ENCODE measurements around the gene FDX1. TPM values are rescaled to one million over a fixed set of nuclear protein-coding genes. Genes with fewer than 3 reads are reported as not detected.

The FDX1 gene
- polyA plus RNA-seq, 1 donor from 2014 or later, result 14.3 TPM

- no peak overlapping the region for H3K4me3 ChIP-seq (ENCODE audit: low read length)
- H3K27ac ChIP-seq (ENCODE audit: low read length), result no peak overlapping the region
- no peak overlapping the region for H3K4me2 ChIP-seq (ENCODE audit: low read length)
- no peak overlapping the region for H2AFZ ChIP-seq (ENCODE audit: low read depth, low read length)
- H4K20me1 ChIP-seq (ENCODE audit: insufficient read depth), result no peaks in the 10 kb centered on the region
- TF ChIP-seq SMC3 (conservative IDR thresholded peaks at IDR 0.05; ENCODE audit: poor library complexity) (no peak), EP300 (conservative IDR thresholded peaks at IDR 0.05; ENCODE audit: poor library complexity, severe bottlenecking) (no peak), MXI1 (conservative IDR thresholded peaks at IDR 0.05; ENCODE audit: poor library complexity, severe bottlenecking) (no peak), RAD21 (conservative IDR thresholded peaks at IDR 0.05) (no peak), POLR2AphosphoS5 (IDR thresholded peaks at IDR 0.05) (no peak), REST (IDR thresholded peaks at IDR 0.05; ENCODE audit: borderline replicate concordance) (no peak), TAF1 (IDR thresholded peaks at IDR 0.05; ENCODE audit: low read depth) (no peak)
- TF ChIP-seq, protein P1, sequence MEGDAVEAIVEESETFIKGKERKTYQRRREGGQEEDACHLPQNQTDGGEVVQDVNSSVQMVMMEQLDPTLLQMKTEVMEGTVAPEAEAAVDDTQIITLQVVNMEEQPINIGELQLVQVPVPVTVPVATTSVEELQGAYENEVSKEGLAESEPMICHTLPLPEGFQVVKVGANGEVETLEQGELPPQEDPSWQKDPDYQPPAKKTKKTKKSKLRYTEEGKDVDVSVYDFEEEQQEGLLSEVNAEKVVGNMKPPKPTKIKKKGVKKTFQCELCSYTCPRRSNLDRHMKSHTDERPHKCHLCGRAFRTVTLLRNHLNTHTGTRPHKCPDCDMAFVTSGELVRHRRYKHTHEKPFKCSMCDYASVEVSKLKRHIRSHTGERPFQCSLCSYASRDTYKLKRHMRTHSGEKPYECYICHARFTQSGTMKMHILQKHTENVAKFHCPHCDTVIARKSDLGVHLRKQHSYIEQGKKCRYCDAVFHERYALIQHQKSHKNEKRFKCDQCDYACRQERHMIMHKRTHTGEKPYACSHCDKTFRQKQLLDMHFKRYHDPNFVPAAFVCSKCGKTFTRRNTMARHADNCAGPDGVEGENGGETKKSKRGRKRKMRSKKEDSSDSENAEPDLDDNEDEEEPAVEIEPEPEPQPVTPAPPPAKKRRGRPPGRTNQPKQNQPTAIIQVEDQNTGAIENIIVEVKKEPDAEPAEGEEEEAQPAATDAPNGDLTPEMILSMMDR (IDR thresholded peaks at IDR 0.05; ENCODE audit: poor library complexity, severe bottlenecking), result no peak
- no peaks in the 10 kb centered on the region for H3F3A ChIP-seq (ENCODE audit: insufficient read depth, low read length, poor library complexity, severe bottlenecking)
- no peaks in the 10 kb centered on the region for H3K9me2 ChIP-seq (ENCODE audit: insufficient read depth, low read length)
- no peak overlapping the region for H3K9ac ChIP-seq (ENCODE audit: low read length)
- no peaks in the 10 kb centered on the region for H3K27me3 ChIP-seq (ENCODE audit: insufficient read depth, low read depth, low read length)
- no peaks in the 10 kb centered on the region for H3K36me3 ChIP-seq (ENCODE audit: insufficient read depth, low read length)
- H3K79me2 ChIP-seq (replicated peaks; ENCODE audit: insufficient read depth, low read length), result no peaks in the 10 kb centered on the region
- no peaks in the 10 kb centered on the region for H3K9me3 ChIP-seq (ENCODE audit: low read length)
Measured at GRCh38 chr11:110501428-110501827, 71.7 kb downstream of the FDX1 start.

DNA sequence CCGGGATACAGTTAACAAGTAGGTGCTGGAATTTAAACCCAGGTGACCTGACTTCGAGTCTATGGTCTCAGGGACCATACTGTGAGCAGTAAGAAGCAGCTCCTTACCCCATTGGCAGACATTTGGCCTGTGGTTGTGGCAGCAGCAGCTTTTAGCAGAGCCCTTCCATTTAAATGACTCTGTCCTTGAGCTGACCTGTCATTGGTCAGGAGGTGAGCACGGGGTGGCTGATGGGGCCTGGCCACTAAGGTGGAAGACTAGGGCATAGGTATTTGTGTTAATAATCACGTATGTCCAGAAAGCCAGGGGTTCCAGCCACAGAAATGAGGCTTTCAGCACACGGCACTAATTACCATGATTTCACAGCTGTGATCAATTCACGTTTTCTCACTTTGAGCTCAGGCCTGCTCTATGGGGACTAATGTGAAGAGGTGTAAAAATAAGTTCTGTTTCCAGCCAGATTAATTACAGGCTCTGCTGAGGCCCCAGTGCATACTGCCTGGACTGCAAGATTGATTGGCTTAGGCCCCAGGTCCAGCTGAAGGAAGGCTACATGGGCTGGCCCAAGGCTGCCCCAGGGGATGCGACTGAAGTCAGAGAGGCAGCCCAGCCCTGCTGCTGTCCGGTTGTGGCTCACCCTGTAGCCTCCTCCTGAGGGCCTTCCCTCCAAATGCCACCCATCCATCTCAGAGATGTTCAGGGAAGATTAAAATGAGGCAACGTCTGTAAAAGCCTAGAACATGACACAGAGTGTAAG is 76.0 kb downstream of the FDX1 start:
- Histone ChIP-seq H2AFZ (ENCODE audit: low read depth, low read length) (no peak overlapping the region), H4K20me1 (ENCODE audit: insufficient read depth) (no peaks in the 10 kb centered on the region), H3K4me3 (ENCODE audit: low read length) (no peak overlapping the region), H3K9me3 (ENCODE audit: low read length) (no peaks in the 10 kb centered on the region), H3K9me2 (ENCODE audit: insufficient read depth, low read length) (no peaks in the 10 kb centered on the region), H3K36me3 (ENCODE audit: insufficient read depth, low read length) (no peaks in the 10 kb centered on the region), H3K79me2 (replicated peaks; ENCODE audit: insufficient read depth, low read length) (no peaks in the 10 kb centered on the region), H3K4me2 (ENCODE audit: low read length) (no peak overlapping the region), H3K27me3 (ENCODE audit: insufficient read depth, low read depth, low read length) (no peaks in the 10 kb centered on the region), H3K9ac (ENCODE audit: low read length) (no peak overlapping the region), H3K27ac (ENCODE audit: low read length) (no peak overlapping the region), H3F3A (ENCODE audit: insufficient read depth, low read length, poor library complexity, severe bottlenecking) (no peaks in the 10 kb centered on the region)
- TF ChIP-seq EP300 (conservative IDR thresholded peaks at IDR 0.05; ENCODE audit: poor library complexity, severe bottlenecking), result no peak
- no peak for TF ChIP-seq REST (IDR thresholded peaks at IDR 0.05; ENCODE audit: borderline replicate concordance)

All from neural cell (in vitro differentiated cells).